Panc1 (cell line): ENCODE results near the gene ATPAF2.

Source experiments
- POLR2AphosphoS5 ChIP-seq: IDR thresholded peaks from 2 replicates; pipeline ENCODE4 v1.6.1; 2012; ENCODE audit warnings: mild to moderate bottlenecking, low read depth, low read length, moderate library complexity
- SIN3A ChIP-seq: IDR thresholded peaks from 2 replicates; pipeline ENCODE4 v1.6.1; 2012; ENCODE audit warnings: low read depth, mild to moderate bottlenecking, low read length, moderate library complexity, borderline replicate concordance; ENCODE audit not compliant: insufficient read depth
- TCF7L2 ChIP-seq: IDR thresholded peaks from 2 replicates; pipeline ENCODE4 v1.6.1; 2011; ENCODE audit warnings: mild to moderate bottlenecking, low read depth, low read length, inconsistent platforms
- TF ChIP-seq, protein P1 (sequence below): fragments of 450-650 bp; IDR thresholded peaks from 2 replicates; pipeline ENCODE4 v1.5.1; 2017; ENCODE audit warnings: mild to moderate bottlenecking
- TF ChIP-seq, protein P2 (sequence below), 2 experiments: IDR thresholded peaks; 2 replicates each; pipeline ENCODE4 v1.6.1; 2011 to 2012; ENCODE audit warnings: low read depth in 2 of 2, control low read depth in 1 of 2, low read length in 1 of 2, mild to moderate bottlenecking in 1 of 2, moderate library complexity in 1 of 2; ENCODE audit not compliant: insufficient read depth in 1 of 2

DNA sequence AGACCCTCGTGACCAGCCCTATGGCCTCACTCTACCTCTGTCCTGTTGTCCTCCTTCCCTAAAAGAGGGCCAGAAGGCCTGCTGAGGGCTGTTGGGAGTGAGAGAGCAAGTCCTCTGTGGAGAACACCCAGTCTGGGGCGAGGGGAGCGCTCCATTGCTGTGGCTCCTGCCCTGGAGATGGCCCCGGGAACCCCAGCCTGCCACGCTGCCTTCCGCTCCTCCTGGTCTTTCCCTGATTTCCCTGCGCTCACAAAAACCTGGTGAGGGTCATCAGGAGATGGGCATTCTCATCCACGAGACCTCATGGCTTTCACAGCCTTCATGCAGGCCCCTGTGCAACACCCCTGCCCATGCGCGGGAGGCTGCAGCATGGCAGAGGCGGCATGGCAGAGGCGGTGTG lies 45.1 kb downstream of the ATPAF2 start:
- TF ChIP-seq, protein P1, sequence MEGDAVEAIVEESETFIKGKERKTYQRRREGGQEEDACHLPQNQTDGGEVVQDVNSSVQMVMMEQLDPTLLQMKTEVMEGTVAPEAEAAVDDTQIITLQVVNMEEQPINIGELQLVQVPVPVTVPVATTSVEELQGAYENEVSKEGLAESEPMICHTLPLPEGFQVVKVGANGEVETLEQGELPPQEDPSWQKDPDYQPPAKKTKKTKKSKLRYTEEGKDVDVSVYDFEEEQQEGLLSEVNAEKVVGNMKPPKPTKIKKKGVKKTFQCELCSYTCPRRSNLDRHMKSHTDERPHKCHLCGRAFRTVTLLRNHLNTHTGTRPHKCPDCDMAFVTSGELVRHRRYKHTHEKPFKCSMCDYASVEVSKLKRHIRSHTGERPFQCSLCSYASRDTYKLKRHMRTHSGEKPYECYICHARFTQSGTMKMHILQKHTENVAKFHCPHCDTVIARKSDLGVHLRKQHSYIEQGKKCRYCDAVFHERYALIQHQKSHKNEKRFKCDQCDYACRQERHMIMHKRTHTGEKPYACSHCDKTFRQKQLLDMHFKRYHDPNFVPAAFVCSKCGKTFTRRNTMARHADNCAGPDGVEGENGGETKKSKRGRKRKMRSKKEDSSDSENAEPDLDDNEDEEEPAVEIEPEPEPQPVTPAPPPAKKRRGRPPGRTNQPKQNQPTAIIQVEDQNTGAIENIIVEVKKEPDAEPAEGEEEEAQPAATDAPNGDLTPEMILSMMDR = no peak
- TF ChIP-seq, protein P2, sequence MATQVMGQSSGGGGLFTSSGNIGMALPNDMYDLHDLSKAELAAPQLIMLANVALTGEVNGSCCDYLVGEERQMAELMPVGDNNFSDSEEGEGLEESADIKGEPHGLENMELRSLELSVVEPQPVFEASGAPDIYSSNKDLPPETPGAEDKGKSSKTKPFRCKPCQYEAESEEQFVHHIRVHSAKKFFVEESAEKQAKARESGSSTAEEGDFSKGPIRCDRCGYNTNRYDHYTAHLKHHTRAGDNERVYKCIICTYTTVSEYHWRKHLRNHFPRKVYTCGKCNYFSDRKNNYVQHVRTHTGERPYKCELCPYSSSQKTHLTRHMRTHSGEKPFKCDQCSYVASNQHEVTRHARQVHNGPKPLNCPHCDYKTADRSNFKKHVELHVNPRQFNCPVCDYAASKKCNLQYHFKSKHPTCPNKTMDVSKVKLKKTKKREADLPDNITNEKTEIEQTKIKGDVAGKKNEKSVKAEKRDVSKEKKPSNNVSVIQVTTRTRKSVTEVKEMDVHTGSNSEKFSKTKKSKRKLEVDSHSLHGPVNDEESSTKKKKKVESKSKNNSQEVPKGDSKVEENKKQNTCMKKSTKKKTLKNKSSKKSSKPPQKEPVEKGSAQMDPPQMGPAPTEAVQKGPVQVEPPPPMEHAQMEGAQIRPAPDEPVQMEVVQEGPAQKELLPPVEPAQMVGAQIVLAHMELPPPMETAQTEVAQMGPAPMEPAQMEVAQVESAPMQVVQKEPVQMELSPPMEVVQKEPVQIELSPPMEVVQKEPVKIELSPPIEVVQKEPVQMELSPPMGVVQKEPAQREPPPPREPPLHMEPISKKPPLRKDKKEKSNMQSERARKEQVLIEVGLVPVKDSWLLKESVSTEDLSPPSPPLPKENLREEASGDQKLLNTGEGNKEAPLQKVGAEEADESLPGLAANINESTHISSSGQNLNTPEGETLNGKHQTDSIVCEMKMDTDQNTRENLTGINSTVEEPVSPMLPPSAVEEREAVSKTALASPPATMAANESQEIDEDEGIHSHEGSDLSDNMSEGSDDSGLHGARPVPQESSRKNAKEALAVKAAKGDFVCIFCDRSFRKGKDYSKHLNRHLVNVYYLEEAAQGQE (IDR thresholded peaks at IDR 0.05; ENCODE audit: insufficient read depth in 1 of 2, low read depth in 2 of 2, low read length in 1 of 2) = no peak
- TF ChIP-seq POLR2AphosphoS5 = no peak
- no peak for TF ChIP-seq TCF7L2
- no peak for TF ChIP-seq SIN3A
